Activated CD8-positive, alpha-beta memory T cell treated with anti-CD3 and anti-CD28 coated beads, Interleukin-2, amount 50 U/mL, for 48 hours (primary cell): ENCODE measurements around the gene KRTAP4-8.
"Not testable (repeated sequence)": the region's sequence is repeated elsewhere in the genome, so short reads cannot be mapped to it uniquely, and the experiment has no call there.

Source experiments
- DNase-seq: peaks from one replicate; pipeline ENCODE4 v3.0.0-alpha.2; 2020

The KRTAP4-8 gene

GRCh38 chr17:41098042-41098441 lies at the start of gene KRTAP4-8:
Gene KRTAP4-8, minus strand, starts transcription at chr17:41098142. Its CDS starts 58 bp downstream, at chr17:41098084.
- no peak for DNase-seq

- no peak for DNase-seq
These were observed 47.3 kb upstream of the KRTAP4-8 start for GRCh38 chr17:41145261-41145660.

- DNase-seq: no peak
These were observed 46.9 kb upstream of the KRTAP4-8 start for GRCh38 chr17:41144846-41145245.

- no peak for DNase-seq
These were observed 43.4 kb upstream of the KRTAP4-8 start for GRCh38 chr17:41141361-41141760.

- no peak for DNase-seq
These were observed 42.6 kb upstream of the KRTAP4-8 start, which contains the start of gene KRTAP4-6 for GRCh38 chr17:41140360-41141131. Gene KRTAP4-6, minus strand, starts transcription at chr17:41140544. Its CDS starts 57 bp downstream, at chr17:41140487.

- DNase-seq: not testable (repeated sequence)
These were observed 41.9 kb upstream of the KRTAP4-8 start for GRCh38 chr17:41139865-41140264.

- no peak for DNase-seq
These were observed 36.2 kb upstream of the KRTAP4-8 start for GRCh38 chr17:41133880-41134735.

GRCh38 chr17:41131979-41132378 lies 34.0 kb upstream of the KRTAP4-8 start:
- no peak for DNase-seq

GRCh38 chr17:41127371-41127770 lies 29.4 kb upstream of the KRTAP4-8 start:
- DNase-seq: no peak

GRCh38 chr17:41126412-41126811 lies 28.5 kb upstream of the KRTAP4-8 start:
- DNase-seq: no peak

GRCh38 chr17:41125064-41125463 lies 27.1 kb upstream of the KRTAP4-8 start:
- no peak for DNase-seq

- not testable (repeated sequence) for DNase-seq
These were observed 26.0 kb upstream of the KRTAP4-8 start, which contains the start of gene KRTAP4-12 for GRCh38 chr17:41123991-41124371. Gene KRTAP4-12, minus strand, starts transcription at chr17:41124182. Its CDS starts 60 bp downstream, at chr17:41124122.

- DNase-seq: not testable (repeated sequence)
These were observed 25.5 kb upstream of the KRTAP4-8 start for GRCh38 chr17:41123292-41123990.

- DNase-seq: no peak
These were observed 23.8 kb upstream of the KRTAP4-8 start for GRCh38 chr17:41121742-41122141.

GRCh38 chr17:41119696-41120690 lies 22.1 kb upstream of the KRTAP4-8 start:
- DNase-seq: not testable (repeated sequence)

- DNase-seq: no peak
These were observed 20.8 kb upstream of the KRTAP4-8 start for GRCh38 chr17:41118721-41119120.

- not testable (repeated sequence) for DNase-seq
These were observed 20.0 kb upstream of the KRTAP4-8 start, which contains the start of gene KRTAP4-11 for GRCh38 chr17:41117846-41118386. Gene KRTAP4-11, minus strand, starts transcription at chr17:41118373. Its CDS starts 58 bp downstream, at chr17:41118315.

GRCh38 chr17:41116297-41116696 lies 18.4 kb upstream of the KRTAP4-8 start:
- no peak for DNase-seq

- DNase-seq: no peak
These were observed 13.4 kb upstream of the KRTAP4-8 start for GRCh38 chr17:41111151-41111885.

- not testable (repeated sequence) for DNase-seq
These were observed 10.9 kb upstream of the KRTAP4-8 start for GRCh38 chr17:41108728-41109386.
